Germinal center (tissue), 1 donor: ENCODE measurements around the gene LZTS3.
"Not testable (repeated sequence)": the region's sequence is repeated elsewhere in the genome, so short reads cannot be mapped to it uniquely, and the experiment has no call there.

Experiments
- DNase-seq: peaks from one replicate; pipeline ENCODE4 v3.0.0; 2012; ENCODE audit warnings: mixed read lengths, low spot score

The LZTS3 gene

DNA sequence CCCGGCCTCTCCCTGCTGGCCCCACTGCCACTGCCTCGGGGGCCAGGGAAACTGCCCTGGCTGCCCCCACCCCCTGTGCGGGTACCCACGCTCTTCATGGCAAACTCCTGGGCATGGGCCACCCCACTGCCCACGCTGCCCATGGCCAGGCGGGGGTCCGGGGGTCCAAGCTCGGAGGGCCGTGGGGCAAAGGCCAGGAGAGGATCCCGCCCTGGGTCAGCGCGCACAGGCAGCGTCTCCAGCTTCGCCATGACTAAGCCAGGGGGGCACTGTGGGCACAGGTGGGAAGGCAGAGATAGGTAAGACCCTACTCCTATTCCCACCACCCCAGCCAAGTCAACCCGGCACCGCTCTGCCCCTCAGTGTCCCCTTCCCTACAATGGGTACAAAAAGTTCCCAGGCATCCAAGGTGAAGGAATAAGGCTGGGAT, 6.4 kb downstream of the LZTS3 start:
- no peak for DNase-seq

- no peak for DNase-seq
These were observed 6.9 kb downstream of the LZTS3 start for GRCh38 chr20:3166338-3166912.

DNA sequence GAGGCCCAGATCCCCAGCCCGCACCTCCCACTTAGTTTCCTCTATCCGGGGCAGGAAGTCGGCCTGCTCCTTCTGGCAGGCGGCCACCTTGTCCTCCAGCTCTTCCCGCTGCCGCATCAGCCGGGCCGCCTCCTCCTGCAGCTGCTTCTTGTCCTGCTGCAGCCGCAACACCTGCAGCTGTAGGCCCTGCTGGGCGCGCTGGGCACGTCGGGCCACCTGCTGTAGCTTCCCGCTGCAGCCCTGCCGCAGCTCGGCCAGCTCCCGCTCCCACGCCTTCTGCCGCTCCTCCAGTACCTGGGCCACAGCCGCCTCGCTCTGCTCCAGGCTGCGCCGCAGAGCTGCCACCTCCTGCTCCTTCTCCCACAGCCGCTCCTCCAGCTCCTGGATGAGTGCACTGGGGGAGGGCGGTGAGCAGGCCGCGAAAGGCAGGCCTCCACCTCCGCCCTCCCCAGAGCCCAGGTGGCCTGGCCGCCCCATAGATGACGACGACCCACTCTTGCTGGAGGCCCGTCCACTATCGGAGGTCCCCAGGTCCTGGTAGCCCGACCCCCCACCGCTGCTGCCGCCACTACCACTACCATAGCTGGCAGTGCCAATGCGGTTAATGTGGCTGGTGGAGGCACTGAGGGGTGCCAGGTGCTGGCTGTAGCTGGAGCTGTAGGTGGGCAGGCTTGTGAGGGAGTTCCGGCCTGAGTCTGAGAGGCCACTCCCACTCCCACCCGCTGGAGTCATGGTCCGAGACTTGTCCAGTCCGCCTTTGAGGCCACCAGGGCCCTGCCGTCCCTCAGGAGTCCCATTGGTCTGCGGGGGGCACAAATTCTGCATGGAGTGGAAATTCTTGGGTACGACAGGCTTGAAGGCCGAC, 7.6 kb downstream of the LZTS3 start:
- DNase-seq, result no peak

DNA sequence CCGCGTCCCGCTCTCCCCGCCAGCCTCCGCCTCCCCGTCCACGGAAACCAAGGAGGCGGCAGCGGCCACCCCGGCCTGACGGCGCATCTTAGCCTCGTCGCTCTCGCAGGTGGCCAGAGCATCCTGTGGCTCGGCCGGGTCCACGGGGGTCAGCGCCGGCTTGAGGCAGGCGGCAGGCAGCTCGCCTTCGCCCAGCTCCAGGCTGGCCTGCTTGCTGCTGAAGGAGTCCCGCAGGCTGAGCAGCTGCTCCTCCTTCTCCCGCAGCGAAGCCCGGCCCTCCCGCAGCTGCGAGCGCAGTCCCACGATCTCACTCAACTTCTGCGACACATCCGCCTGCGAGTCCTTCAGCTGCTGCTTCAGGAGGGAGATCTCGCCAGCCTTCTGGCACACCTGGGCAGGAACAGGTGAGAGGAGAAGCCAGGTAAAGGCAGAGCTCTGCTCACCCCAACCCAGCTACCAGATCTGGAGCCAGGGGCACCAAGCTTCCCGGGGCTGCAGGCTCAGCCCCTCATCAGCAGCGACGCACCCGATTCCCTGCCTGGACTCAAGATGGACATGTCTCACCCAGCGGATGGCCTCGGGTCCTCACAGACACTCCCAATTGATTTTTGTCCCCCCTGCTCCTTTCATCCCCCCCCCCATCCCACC, 8.5 kb downstream of the LZTS3 start:
- no peak for DNase-seq

GRCh38 chr20:3164043-3164762, 9.1 kb downstream of the LZTS3 start:
- DNase-seq, result no peak

DNA sequence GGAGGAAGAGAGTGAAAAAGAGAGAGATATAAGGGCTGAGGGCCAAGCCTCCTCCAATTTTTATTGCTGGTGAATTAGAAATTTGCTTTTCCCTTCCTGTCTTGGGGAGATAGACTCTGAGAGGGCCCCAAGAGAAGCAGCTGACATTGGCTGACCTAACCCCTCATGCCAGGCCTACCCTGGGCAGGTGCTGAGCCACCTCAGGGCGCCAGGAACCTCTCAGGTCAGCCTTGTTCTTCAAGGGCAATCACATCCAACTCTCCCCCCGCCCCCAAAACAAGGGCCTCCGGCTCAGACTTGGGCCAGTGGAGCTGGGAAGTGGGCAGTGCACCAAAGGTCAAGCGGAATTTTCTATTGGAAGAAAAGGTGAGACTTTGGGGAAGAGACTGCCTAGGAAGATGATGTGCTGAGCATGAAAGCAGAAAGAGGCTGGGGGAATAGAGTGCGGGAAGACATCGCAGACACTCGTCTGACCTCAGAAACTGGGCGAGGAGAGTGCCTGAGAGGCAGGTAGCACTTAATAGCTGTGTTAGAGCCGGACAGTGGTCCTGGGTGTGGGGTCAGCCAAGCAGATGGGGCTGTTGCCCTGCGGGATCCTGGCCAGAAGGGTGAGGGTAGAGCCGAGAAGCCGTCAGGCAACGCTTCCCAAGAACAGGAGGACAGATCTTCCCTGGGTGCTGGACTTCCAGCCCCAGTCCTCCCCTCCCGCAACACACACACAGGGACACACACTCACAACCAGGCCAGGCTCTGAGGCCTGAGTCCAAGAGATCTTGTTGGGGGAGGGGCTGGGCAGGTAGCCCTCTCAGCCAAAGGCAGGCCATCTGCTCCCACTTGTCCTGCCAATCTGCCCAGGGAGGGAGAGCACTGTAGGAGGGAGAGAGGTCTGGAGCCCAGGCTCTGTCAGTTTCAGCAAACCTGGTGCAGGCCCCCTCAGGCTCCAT, 10.0 kb downstream of the LZTS3 start:
- DNase-seq, result no peak

- DNase-seq, result no peak
These were observed 11.2 kb downstream of the LZTS3 start for GRCh38 chr20:3162080-3162611.

DNA sequence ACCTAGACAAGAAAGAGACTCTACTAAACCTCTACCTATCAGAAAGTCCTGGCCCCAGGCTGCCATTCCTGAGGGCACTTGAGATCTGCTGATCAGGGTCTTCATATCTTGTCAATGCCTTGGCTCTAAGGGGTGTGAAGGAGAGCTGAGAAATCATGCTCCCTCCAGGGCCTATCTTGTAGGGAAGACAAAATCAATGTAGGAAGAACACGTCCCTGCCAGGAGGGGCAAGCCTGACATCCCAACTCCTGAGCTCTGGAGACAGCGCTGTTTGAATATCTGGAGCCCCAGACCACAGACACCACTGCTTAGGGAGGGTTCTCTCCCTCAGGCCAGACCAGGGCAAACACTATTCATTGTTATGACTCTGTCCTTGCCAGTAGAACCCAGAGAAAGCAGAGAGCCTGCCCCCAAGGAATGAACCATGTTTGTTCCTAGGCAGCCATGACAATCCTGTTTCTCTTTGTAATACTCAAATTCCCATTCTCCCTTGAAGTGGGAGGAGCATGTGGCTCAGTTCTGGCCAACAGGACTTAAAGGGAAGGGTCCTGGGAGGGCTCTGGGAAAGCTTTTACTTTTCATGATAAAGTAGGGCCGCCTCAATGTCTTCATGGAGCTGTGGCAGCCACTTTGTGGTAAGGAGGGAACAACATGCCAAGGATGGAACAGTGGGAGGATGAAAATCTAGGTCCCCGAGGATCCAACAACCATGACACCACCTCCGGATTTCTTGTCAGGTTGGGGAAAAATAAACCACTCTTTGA, 11.9 kb downstream of the LZTS3 start:
- no peak for DNase-seq

GRCh38 chr20:3160418-3160817, 12.9 kb downstream of the LZTS3 start:
- DNase-seq, result no peak

DNA sequence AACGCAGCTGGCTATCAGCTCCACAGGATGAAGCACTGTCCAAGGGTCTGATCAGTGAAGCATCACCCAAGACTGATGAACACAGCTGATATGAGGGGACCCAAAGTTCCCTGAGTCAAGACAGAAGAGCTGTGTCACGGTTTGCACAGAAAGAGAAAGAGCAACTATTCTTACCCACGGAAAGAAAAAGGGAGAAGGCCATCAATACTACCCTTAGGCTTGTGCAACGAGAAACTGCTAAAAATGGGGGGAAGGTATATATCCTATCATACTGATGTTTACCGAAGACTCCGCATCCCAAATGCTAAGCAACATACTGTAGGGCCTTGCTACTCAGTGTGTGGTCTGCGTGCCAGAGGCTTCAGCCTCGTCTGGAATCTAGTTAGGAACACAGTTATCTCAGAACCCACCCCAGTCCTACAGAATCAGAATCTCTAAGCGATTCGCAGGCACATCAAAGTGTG, 14.3 kb downstream of the LZTS3 start:
- DNase-seq, result no peak

DNA sequence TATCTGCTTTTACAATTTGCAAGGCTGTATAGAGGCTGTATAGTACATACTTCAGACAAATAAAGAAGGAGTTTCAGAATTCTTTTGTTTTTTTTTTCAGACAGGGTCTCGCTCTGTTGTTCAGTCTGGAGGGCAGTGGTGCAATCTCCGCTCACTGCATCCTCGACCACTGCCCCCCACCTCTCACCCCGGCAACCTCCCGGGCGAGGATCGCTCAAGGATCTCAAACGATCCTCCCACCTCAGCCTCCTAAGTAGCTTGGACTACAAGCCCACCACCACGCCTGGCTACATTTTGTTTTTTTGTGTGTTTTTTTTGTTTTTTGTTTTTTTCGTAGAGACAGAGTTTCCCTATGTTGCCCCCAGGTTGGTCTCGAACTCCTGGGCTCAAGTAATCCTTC, 15.5 kb downstream of the LZTS3 start:
- no peak for DNase-seq

DNA sequence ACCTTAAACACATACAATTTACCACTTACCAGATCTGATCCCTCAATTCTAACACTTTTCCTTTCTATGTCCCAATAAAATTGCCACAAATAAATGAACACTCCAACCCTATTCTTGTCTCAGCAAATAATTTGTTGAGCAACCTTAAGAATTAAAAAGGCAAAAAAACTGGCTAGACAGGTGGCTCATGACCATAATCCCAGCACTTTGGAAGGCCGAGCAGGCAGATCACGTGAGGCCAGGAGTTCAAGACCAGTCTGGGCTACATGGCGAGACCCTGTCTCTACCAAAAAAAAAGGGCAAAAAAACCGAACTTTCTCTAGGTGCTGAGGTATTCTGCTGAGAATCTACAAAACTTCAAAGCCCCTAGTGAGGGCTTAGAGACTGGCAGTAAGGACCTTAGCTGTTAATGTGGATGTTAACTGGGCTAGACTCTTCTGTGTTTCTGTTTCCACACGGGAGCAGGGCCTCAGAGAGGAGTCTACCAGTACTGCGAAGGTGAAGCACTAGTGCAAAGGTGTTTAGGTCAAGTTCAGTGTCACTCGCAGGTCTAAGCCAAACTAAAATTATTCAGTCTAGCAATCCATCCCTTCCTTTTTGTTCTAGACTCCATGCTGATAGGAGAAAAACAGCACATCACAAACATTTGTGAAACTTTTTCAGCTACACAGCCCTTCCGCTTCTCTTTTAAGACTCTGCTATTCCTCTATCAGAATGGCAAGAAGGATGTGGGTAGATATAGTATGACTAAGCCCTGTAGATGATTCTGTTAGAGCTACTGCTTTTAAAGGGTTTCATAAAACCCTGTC, 16.3 kb downstream of the LZTS3 start:
- no peak for DNase-seq

DNA sequence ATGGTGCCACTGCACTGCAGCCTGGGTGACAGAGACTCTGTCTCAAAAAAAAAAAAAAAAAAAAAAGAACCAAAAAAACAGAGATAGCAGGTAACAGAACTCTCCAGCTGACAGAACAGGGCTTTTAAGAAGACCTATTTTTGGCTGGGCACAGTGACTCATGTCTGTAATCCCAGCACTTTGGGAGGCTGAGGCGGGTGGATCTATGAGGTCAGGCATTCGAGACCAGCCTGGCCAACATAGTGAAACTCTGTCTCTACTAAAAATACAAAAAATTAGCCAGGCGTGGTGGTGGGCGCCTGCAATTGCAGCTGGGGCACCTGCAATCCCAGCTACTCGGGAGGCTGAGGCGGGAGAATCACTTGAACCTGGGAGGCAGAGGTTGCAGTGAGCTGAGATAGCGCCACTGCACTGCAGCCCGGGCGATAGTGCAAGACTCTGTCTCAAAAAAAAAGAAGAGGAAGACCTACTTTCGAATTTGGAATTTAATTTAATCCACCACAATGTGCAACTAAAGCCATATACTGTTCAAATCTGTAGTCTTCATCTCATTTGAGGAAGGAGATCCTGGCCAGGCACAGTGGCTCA, 21.2 kb downstream of the LZTS3 start:
- not testable (repeated sequence) for DNase-seq

- DNase-seq, result no peak
These were observed 22.4 kb downstream of the LZTS3 start for GRCh38 chr20:3150908-3151307.

DNA sequence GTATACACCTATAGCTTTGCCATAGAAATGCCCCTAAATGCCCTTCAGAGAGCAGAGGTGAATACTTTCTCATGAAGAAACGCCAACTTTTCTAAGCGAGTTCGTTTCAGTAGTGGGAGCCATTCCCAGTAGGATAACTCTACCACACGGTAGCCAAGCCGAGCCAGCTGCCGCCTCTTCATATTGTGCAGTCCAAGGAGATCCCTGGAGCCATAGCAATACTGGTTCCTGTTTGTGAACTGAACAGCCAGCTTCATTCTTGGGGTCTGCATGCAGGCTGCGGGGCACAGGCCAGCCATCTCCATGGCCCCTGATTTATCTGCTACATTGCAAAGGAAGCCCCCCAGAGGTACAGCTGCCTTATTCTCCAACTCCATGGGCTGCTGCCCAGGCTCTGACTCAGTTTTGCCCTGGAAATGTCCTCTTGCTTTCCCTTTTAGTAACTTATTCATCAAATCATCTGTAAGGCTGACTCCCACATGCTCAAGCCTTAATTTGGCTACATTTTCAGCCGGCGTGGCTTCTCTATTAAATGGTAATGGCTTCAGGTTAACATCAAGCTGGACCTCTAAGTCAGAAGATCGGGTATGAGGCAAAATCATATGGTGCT, 26.5 kb downstream of the LZTS3 start:
- DNase-seq, result no peak

DNA sequence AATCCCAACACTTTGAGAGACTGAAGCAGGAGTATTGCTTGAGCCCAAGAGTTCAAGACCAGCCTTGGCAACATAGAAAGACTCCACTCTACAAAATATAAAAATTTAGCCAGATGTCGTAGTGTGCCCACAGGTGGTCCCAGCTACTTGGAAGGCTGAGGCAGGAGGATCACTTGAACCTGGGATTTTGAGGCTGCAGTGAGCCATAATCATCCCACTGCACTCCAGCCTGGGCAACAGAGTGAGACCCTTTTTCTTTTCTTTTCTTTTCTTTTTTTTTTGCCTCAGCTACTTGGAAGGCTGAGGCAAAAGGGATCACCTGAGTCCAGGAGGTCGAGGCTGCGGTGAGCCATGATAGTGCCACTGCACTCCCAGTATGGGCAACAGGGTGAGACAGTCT, 31.6 kb downstream of the LZTS3 start:
- no peak for DNase-seq

DNA sequence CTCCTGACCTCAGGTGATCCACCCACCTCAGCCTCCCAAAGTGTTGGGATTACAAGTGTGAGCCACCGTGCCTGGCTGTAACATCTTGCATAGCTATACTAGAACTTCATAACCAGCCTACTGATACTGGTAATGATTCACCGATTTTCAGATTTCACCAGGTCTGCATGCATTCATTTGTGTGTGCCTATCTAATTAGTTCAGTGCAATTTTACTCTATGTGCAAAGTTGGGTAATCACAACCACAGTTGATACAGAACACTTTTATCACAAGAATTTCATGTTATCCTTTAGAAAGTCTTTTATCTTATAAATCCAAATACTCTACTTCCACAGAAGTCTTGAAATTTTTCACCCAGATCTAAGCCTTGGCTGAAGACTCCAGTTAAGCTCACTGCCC, 35.9 kb downstream of the LZTS3 start:
- DNase-seq, result no peak

GRCh38 chr20:3135507-3136070, 37.8 kb downstream of the LZTS3 start:
- DNase-seq, result no peak
